ENCODE measurements around the gene IRAK1.

DNA sequence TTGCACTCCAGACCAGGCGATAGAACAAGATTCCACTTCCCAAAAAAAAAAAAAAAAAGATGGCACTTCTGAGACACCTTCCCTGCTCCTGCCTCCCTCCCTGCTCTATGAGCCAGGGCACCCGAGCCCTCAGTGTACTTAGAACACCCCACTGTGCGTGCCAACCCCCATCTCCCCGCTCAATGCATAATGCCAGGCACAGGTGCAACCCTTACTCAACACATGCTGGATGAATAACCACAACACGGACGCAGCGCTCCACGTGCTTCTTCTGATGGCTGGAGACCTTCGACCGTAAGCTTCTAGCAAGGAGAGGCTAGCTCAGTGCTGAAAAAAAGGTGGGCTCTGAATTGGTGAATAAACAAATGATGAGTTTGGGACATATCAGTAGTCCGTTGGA, 19.9 kb upstream of the IRAK1 start:
- TF ChIP-seq ZC3H4 (CRISPR knock-in tag; IDR thresholded peaks at IDR 0.05; ENCODE audit: borderline replicate concordance) (no peak), ZNF577 (CRISPR knock-in tag; IDR thresholded peaks at IDR 0.05; ENCODE audit: borderline replicate concordance, low read depth) (no peak), DMAP1 (CRISPR knock-in tag; IDR thresholded peaks at IDR 0.05) (no peak)
- TF ChIP-seq, protein P1, sequence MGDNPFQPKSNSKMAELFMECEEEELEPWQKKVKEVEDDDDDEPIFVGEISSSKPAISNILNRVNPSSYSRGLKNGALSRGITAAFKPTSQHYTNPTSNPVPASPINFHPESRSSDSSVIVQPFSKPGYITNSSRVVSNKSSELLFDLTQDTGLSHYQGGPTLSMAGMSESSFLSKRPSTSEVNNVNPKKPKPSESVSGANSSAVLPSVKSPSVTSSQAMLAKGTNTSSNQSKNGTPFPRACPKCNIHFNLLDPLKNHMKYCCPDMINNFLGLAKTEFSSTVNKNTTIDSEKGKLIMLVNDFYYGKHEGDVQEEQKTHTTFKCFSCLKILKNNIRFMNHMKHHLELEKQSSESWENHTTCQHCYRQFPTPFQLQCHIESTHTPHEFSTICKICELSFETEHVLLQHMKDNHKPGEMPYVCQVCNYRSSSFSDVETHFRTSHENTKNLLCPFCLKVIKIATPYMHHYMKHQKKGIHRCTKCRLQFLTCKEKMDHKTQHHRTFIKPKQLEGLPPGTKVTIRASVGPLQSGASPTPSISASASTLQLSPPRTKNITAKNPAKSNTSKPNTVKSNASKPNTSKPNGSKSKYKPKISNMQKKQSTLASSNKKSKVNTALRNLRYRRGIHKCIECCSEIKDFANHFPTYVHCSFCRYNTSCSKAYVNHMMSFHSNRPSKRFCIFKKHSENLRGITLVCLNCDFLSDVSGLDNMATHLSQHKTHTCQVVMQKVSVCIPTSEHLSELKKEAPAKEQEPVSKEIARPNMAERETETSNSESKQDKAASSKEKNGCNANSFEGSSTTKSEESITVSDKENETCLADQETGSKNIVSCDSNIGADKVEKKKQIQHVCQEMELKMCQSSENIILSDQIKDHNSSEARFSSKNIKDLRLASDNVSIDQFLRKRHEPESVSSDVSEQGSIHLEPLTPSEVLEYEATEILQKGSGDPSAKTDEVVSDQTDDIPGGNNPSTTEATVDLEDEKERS (CRISPR knock-in tag; IDR thresholded peaks at IDR 0.05), result no peak
- TF ChIP-seq, protein P2, sequence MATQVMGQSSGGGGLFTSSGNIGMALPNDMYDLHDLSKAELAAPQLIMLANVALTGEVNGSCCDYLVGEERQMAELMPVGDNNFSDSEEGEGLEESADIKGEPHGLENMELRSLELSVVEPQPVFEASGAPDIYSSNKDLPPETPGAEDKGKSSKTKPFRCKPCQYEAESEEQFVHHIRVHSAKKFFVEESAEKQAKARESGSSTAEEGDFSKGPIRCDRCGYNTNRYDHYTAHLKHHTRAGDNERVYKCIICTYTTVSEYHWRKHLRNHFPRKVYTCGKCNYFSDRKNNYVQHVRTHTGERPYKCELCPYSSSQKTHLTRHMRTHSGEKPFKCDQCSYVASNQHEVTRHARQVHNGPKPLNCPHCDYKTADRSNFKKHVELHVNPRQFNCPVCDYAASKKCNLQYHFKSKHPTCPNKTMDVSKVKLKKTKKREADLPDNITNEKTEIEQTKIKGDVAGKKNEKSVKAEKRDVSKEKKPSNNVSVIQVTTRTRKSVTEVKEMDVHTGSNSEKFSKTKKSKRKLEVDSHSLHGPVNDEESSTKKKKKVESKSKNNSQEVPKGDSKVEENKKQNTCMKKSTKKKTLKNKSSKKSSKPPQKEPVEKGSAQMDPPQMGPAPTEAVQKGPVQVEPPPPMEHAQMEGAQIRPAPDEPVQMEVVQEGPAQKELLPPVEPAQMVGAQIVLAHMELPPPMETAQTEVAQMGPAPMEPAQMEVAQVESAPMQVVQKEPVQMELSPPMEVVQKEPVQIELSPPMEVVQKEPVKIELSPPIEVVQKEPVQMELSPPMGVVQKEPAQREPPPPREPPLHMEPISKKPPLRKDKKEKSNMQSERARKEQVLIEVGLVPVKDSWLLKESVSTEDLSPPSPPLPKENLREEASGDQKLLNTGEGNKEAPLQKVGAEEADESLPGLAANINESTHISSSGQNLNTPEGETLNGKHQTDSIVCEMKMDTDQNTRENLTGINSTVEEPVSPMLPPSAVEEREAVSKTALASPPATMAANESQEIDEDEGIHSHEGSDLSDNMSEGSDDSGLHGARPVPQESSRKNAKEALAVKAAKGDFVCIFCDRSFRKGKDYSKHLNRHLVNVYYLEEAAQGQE (IDR thresholded peaks at IDR 0.05; ENCODE audit: borderline replicate concordance in 1 of 2, low read depth in 1 of 2, low read length in 2 of 2), result no peak

All from HepG2 (cell line).